Measurements from ENCODE around the gene SH3BGRL2. TPM values are rescaled to one million over a fixed set of nuclear protein-coding genes. Genes with fewer than 3 reads are reported as not detected.
A peak's percentile ranks its signal among the peaks of the same experiment; 100 is the strongest.
"Not testable (repeated sequence)": the region's sequence is repeated elsewhere in the genome, so short reads cannot be mapped to it uniquely, and the experiment has no call there.

SH3BGRL2 gene
- total RNA-seq, 8 experiments from 2014 or later: 4.1 to 44.6 (median 17.8) TPM

- WGBS, 10 experiments: 80 to 100% (median 90%) methylated on average over 1 to 2 of the region's 2 CpGs; no CpG with 5 or more reads in 6 of the 10 experiments
- in situ Hi-C loops (cut with MboI; ENCODE audit: low pct_unique_long_range_greater_than_20kb in 2 of 9, low sequenced_read_pairs in 9 of 9, unreplicated experiment in 9 of 9): no loop called here
- no peak for ATAC-seq (replicated peaks in 6 of 8)
- Histone ChIP-seq H3K4me3 (no peak overlapping the region), H3K4me1 (replicated peaks in 1 of 2) (no peaks in the 10 kb centered on the region), H3K27ac (no peak overlapping the region)
Observed at GRCh38 chr6:79717989-79718388, 86.9 kb downstream of the SH3BGRL2 start.

- in situ Hi-C loops (cut with MboI; ENCODE audit: low pct_unique_long_range_greater_than_20kb in 2 of 9, low sequenced_read_pairs in 9 of 9, unreplicated experiment in 9 of 9): no loop called here
- ATAC-seq (replicated peaks in 6 of 8): no peak
- no peak overlapping the region for H3K4me3 ChIP-seq
- no peaks in the 10 kb centered on the region for H3K4me1 ChIP-seq (replicated peaks in 1 of 2)
- H3K27ac ChIP-seq: no peak overlapping the region
- WGBS, 10 experiments: 65 to 100% (median 80%) methylated on average over 2 to 8 of the region's 8 CpGs; no CpG with 5 or more reads in 2 of the 10 experiments
Observed at GRCh38 chr6:79718509-79719247, 87.5 kb downstream of the SH3BGRL2 start.

DNA sequence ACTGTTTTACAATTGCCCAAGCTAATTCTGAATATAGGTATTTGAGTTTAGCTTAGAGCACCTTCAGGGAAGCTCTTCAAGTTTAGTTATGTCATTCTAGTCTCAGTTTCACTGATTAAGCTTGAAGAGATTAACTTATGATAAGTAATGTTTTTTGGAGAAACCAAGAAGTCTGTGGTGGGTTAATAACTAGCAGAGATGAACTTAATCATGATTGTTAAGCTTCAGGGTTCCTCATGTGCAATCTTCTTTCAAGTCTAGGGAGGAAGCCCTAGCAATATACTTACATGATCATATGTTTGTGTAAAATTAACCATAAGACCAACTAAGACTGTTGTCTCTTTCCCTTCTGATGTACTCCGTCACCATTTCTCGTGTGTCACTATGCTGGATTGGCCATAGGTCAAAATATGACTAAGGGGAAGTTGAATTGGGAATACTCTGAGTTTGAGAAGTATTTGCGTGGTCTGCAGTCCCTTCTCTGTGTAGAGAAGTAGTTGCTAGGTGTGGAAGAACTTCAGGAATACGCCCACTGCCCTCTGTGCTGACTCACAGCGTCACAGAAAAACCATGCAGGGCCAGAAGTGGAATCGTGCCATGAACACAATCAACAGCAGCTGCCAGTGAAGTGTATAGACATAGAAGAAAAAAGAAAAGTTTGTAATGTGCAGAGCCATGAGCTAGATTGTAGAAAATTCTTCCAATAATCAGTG is 88.3 kb downstream of the SH3BGRL2 start:
- WGBS, 10 experiments: 0 to 100% (median 80%) methylated on average over 1 to 6 of the region's 6 CpGs; no CpG with 5 or more reads in 1 of the 10 experiments
- in situ Hi-C loops (cut with MboI; ENCODE audit: low pct_unique_long_range_greater_than_20kb in 2 of 9, low sequenced_read_pairs in 9 of 9, unreplicated experiment in 9 of 9): no loop called here
- Histone ChIP-seq H3K4me1 (replicated peaks in 1 of 2) (no peaks in the 10 kb centered on the region), H3K4me3 (no peak overlapping the region), H3K27ac (no peak overlapping the region)
- peak in 4 of 8 experiments; percentile 61 to 97 (median 86) for ATAC-seq (replicated peaks in 6 of 8)

- in situ Hi-C loops (cut with MboI; ENCODE audit: low pct_unique_long_range_greater_than_20kb in 2 of 9, low sequenced_read_pairs in 9 of 9, unreplicated experiment in 9 of 9): no loop called here
- 40 to 100% (median 98%) methylated on average over 1 to 2 of the region's 2 CpGs; no CpG with 5 or more reads in 4 of the 10 experiments for WGBS, 10 experiments
- no peak overlapping the region for H3K4me3 ChIP-seq
- ATAC-seq (replicated peaks in 6 of 8): no peak
- H3K4me1 ChIP-seq (replicated peaks in 1 of 2): no peaks in the 10 kb centered on the region
- H3K27ac ChIP-seq: no peak overlapping the region
Observed at GRCh38 chr6:79724816-79725215, 93.7 kb downstream of the SH3BGRL2 start.

- in situ Hi-C loops (cut with MboI; ENCODE audit: low pct_unique_long_range_greater_than_20kb in 2 of 9, low sequenced_read_pairs in 9 of 9, unreplicated experiment in 9 of 9): no loop called here
- no peak overlapping the region for H3K27ac ChIP-seq
- ATAC-seq (replicated peaks in 6 of 8): no peak
- no peaks in the 10 kb centered on the region for H3K4me1 ChIP-seq (replicated peaks in 1 of 2)
- no peak overlapping the region for H3K4me3 ChIP-seq
- WGBS, 10 experiments: 26 to 94% (median 70%) methylated on average over 2 to 4 of the region's 4 CpGs
Observed at GRCh38 chr6:79731471-79731870, 100.3 kb downstream of the SH3BGRL2 start.

DNA sequence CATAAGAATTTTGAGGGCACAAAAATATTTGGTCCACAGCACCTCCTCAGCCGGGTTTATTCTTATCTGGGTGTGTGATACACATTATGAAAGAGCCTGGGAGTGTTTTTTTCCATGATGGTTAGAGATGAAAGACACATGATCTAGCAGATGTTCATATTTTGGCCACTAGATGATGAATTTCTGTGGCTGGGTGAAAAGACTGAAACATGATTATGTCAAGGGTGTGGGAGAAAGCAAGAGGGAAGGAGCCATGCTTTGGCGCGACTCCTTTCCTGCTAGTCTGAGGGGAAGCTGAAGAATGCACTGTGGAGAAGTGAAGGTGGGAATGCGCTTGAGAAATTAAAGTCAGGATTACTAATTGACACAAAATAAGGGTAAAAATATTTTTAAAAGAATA is 102.3 kb downstream of the SH3BGRL2 start:
- peak in 1 of 8 experiments; percentile 34 for ATAC-seq (replicated peaks in 6 of 8)
- in situ Hi-C loops (cut with MboI; ENCODE audit: low pct_unique_long_range_greater_than_20kb in 2 of 9, low sequenced_read_pairs in 9 of 9, unreplicated experiment in 9 of 9): no loop called here
- 69 to 100% (median 94%) methylated on average over 1 to 4 of the region's 4 CpGs; no CpG with 5 or more reads in 1 of the 10 experiments for WGBS, 10 experiments
- no peak overlapping the region for H3K4me3 ChIP-seq
- H3K4me1 ChIP-seq (replicated peaks in 1 of 2): no peaks in the 10 kb centered on the region
- H3K27ac ChIP-seq: no peak overlapping the region

DNA sequence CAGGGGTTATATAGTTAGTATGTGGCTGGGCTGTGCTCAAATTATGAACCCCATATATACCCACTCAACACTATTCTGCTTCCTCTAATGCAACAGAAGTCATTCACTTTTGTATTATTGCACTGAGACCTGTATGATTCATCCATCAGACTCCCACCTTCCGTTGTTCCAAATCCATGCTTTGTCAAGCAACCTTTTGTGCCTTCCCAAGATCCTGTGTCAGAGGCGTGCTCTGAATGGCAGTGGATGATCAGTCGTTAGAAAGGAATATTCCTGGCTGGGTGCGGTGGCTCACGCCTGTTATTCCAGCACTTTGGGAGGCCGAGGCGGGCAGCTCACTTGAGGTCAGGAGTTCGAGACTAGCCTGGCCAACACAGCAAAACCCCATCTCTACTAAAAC is 103.2 kb downstream of the SH3BGRL2 start:
- 40 to 100% (median 94%) methylated on average over 1 to 6 of the region's 8 CpGs; no CpG with 5 or more reads in 2 of the 10 experiments for WGBS, 10 experiments
- Histone ChIP-seq H3K4me1 (replicated peaks in 1 of 2) (no peaks in the 10 kb centered on the region), H3K4me3 (no peak overlapping the region), H3K27ac (no peak overlapping the region)
- ATAC-seq (replicated peaks in 6 of 8): no peak
- in situ Hi-C loops (cut with MboI; ENCODE audit: low pct_unique_long_range_greater_than_20kb in 2 of 9, low sequenced_read_pairs in 9 of 9, unreplicated experiment in 9 of 9): no loop called here

DNA sequence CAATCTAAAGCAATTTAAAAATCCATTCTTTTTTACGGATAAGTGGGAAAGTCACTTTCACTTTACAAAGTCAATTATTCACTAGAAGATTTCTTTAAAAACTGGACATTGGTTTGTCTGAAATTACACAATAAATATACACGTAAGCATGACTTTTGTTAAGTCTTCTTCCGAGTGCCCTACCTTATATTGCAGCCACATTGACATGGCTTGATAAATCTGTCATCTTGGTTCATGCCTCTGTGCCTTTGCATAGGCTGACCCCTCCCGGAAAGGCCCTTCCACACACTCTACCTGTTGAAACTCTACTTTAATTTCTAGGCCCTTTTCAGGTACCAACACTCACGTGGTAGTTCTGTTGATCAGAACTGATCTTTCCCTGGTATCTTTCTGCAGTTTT is 104.1 kb downstream of the SH3BGRL2 start:
- no peak overlapping the region for H3K27ac ChIP-seq
- no peak for ATAC-seq (replicated peaks in 6 of 8)
- WGBS, 10 experiments: 74 to 100% (median 88%) methylated on average over 2 to 5 of the region's 5 CpGs
- no peaks in the 10 kb centered on the region for H3K4me1 ChIP-seq (replicated peaks in 1 of 2)
- in situ Hi-C loops (cut with MboI; ENCODE audit: low pct_unique_long_range_greater_than_20kb in 2 of 9, low sequenced_read_pairs in 9 of 9, unreplicated experiment in 9 of 9): no loop called here
- H3K4me3 ChIP-seq: no peak overlapping the region

DNA sequence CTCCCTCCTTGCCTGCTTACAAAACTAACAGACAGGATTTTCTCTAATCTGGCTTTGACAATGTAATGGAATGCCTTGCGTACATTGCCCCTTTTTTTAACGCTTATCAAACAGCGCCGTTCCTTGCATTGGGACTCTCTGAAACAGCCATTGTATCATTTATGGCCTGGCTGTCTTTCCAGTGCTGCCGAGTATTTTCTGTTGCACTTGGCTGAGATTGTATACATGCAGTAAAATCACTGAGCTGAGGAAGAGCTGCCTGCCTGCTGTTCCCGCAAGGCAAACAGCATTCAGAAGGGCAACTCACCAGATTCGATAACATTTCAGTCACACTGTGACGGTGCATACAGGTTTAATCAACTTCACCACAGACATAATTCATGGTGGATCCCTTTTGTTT is 106.0 kb downstream of the SH3BGRL2 start:
- Histone ChIP-seq H3K4me3 (no peak overlapping the region), H3K4me1 (replicated peaks in 1 of 2) (no peaks in the 10 kb centered on the region), H3K27ac (no peak overlapping the region)
- 59 to 100% (median 79%) methylated on average over 2 to 8 of the region's 8 CpGs; no CpG with 5 or more reads in 1 of the 10 experiments for WGBS, 10 experiments
- ATAC-seq (replicated peaks in 6 of 8): peak in 2 of 8 experiments; percentile 16 to 36
- in situ Hi-C loops (cut with MboI; ENCODE audit: low pct_unique_long_range_greater_than_20kb in 2 of 9, low sequenced_read_pairs in 9 of 9, unreplicated experiment in 9 of 9): no loop called here

DNA sequence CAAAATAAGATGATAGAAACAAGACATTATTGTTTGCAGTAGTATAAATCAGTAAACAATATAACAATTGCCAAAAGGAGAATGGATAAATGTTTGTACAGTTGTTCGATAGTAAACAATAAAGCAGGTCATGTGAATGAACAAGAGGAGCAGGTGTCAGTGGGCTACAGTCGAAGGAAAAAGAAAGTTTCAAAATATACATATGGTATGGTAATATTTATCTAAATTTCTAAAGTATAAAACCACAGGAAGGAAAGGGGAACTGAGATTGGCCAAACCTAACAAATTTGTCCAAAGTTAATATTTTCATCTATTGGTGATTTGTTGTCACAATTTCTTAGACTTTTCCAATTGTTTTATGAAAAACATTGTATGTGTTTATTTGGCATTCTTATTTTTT is 110.9 kb downstream of the SH3BGRL2 start:
- no peak overlapping the region for H3K4me3 ChIP-seq
- no peaks in the 10 kb centered on the region for H3K4me1 ChIP-seq (replicated peaks in 1 of 2)
- ATAC-seq (replicated peaks in 6 of 8): no peak
- no peak overlapping the region for H3K27ac ChIP-seq
- in situ Hi-C loops (cut with MboI; ENCODE audit: low pct_unique_long_range_greater_than_20kb in 2 of 9, low sequenced_read_pairs in 9 of 9, unreplicated experiment in 9 of 9): no loop called here
- WGBS, 10 experiments: 52 to 92% (median 78%) methylated on average over 2 of the region's 2 CpGs

- H3K4me3 ChIP-seq; in situ Hi-C loops (cut with MboI; ENCODE audit: low pct_unique_long_range_greater_than_20kb in 2 of 9, low sequenced_read_pairs in 9 of 9, unreplicated experiment in 9 of 9); H3K4me1 ChIP-seq (replicated peaks in 1 of 2); H3K27ac ChIP-seq; ATAC-seq (replicated peaks in 6 of 8): not testable (repeated sequence)
- 15 to 100% (median 86%) methylated on average over 1 to 2 of the region's 2 CpGs; no CpG with 5 or more reads in 3 of the 10 experiments for WGBS, 10 experiments
Observed at GRCh38 chr6:79745282-79745681, 114.2 kb downstream of the SH3BGRL2 start.

DNA sequence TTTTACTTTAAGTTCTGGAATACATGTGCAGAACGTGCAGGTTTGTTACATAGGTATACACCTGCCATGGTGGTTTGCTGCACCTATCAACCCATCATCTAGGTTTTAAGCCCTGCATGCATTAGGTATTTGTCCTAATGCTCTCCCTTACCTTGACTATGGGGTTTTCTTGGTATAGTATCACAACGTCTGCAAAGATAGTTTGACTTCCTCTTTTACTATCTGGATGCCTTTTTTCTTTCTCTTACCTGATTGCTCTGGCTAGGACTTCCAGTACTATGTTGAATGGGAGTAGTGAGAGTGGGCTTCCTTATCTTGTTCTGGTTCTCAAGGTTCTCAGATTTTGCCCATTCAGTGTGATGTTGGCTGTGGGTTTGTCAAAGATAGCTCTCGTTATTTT is 115.2 kb downstream of the SH3BGRL2 start:
- H3K4me3 ChIP-seq; H3K27ac ChIP-seq; ATAC-seq (replicated peaks in 6 of 8); in situ Hi-C loops (cut with MboI; ENCODE audit: low pct_unique_long_range_greater_than_20kb in 2 of 9, low sequenced_read_pairs in 9 of 9, unreplicated experiment in 9 of 9); H3K4me1 ChIP-seq (replicated peaks in 1 of 2): not testable (repeated sequence)
- WGBS, 10 experiments: 32 to 100% (median 81%) methylated on average over 1 to 3 of the region's 3 CpGs; no CpG with 5 or more reads in 2 of the 10 experiments

GRCh38 chr6:79750806-79751205 is 119.7 kb downstream of the SH3BGRL2 start:
- ATAC-seq (replicated peaks in 6 of 8): no peak
- 0 to 86% (median 50%) methylated on average over 1 to 4 of the region's 4 CpGs; no CpG with 5 or more reads in 1 of the 10 experiments for WGBS, 10 experiments
- H3K4me1 ChIP-seq (replicated peaks in 1 of 2): peaks cover 0 to 2% of the 10 kb centered on the region in 2 donors
- H3K4me3 ChIP-seq: no peak overlapping the region
- in situ Hi-C loops (cut with MboI; ENCODE audit: low pct_unique_long_range_greater_than_20kb in 2 of 9, low sequenced_read_pairs in 9 of 9, unreplicated experiment in 9 of 9): no loop called here
- no peak overlapping the region for H3K27ac ChIP-seq

Data from motor neuron (in vitro differentiated cells).